ENCODE data around the gene ARPC1A. TPM values are rescaled to one million over a fixed set of nuclear protein-coding genes. Genes with fewer than 3 reads are reported as not detected.
"Not testable (repeated sequence)": the region's sequence is repeated elsewhere in the genome, so short reads cannot be mapped to it uniquely, and the experiment has no call there.

Gene ARPC1A
- total RNA-seq, 1 donor from 2014 or later: 109 TPM

GRCh38 chr7:99324559-99324958 is 1.1 kb upstream of the ARPC1A start:
- peaks cover 39% of the 10 kb centered on the region for H3K4me1 ChIP-seq
- no peak for ATAC-seq
- H3K27ac ChIP-seq: no peak overlapping the region
- no peak overlapping the region for H3K4me3 ChIP-seq
- no peak for TF ChIP-seq CTCF (IDR thresholded peaks at IDR 0.05)
- H3K36me3 ChIP-seq: no peaks in the 10 kb centered on the region
- no peak for DNase-seq
- intact Hi-C loops (cut with DNase I): no loop called here
- H3K27me3 ChIP-seq (ENCODE audit: low read depth): no peaks in the 10 kb centered on the region
- H3K9me3 ChIP-seq: no peaks in the 10 kb centered on the region

GRCh38 chr7:99325001-99325493 is 651 bp upstream of the ARPC1A start:
- no peaks in the 10 kb centered on the region for H3K9me3 ChIP-seq
- ATAC-seq: no peak

GRCh38 chr7:99326408-99326782 is 697 bp downstream of the ARPC1A start:
- ATAC-seq: no peak
- no peak for TF ChIP-seq CTCF (IDR thresholded peaks at IDR 0.05)
- peak overlapping the region; percentile 95 for H3K27ac ChIP-seq
- peaks cover 56% of the 10 kb centered on the region for H3K4me1 ChIP-seq
- DNase-seq: no peak
- peak overlapping the region; percentile 100 for H3K4me3 ChIP-seq
- H3K36me3 ChIP-seq: no peaks in the 10 kb centered on the region
- intact Hi-C loops (cut with DNase I): no loop called here
- no peaks in the 10 kb centered on the region for H3K27me3 ChIP-seq (ENCODE audit: low read depth)
- no peaks in the 10 kb centered on the region for H3K9me3 ChIP-seq

More at GRCh38 chr7:99325001-99325493, 651 bp upstream of the ARPC1A start:
- H3K27me3 ChIP-seq (ENCODE audit: low read depth): no peaks in the 10 kb centered on the region
- no peak for DNase-seq
- intact Hi-C loops (cut with DNase I): no loop called here
- peak overlapping the region; percentile 95 for H3K27ac ChIP-seq
- H3K36me3 ChIP-seq: no peaks in the 10 kb centered on the region
- H3K4me3 ChIP-seq: peak overlapping the region; percentile 100
- TF ChIP-seq CTCF (IDR thresholded peaks at IDR 0.05): no peak
- H3K4me1 ChIP-seq: peaks cover 44% of the 10 kb centered on the region

- H3K27me3 ChIP-seq (ENCODE audit: low read depth); H3K9me3 ChIP-seq; intact Hi-C loops (cut with DNase I); H3K4me3 ChIP-seq; DNase-seq: not testable (repeated sequence)
- H3K27ac ChIP-seq: peak overlapping the region; percentile 31
- H3K36me3 ChIP-seq: peaks cover 27% of the 10 kb centered on the region
- peak; percentile 14 to 30 for ATAC-seq
- peaks cover 56% of the 10 kb centered on the region for H3K4me1 ChIP-seq
Measured at GRCh38 chr7:99330314-99330961, 4.7 kb downstream of the ARPC1A start.

- Histone ChIP-seq H3K4me1 (peaks cover 56% of the 10 kb centered on the region), H3K9me3 (no peaks in the 10 kb centered on the region), H3K27ac (peak overlapping the region; percentile 31), H3K27me3 (ENCODE audit: low read depth) (no peaks in the 10 kb centered on the region), H3K4me3 (no peak overlapping the region), H3K36me3 (peaks cover 33% of the 10 kb centered on the region)
- DNase-seq: no peak
- intact Hi-C loops (cut with DNase I): no loop called here
- TF ChIP-seq CTCF (IDR thresholded peaks at IDR 0.05): no peak
- no peak for ATAC-seq
Measured at GRCh38 chr7:99331002-99331401, 5.3 kb downstream of the ARPC1A start.

- H3K4me3 ChIP-seq: no peak overlapping the region
- intact Hi-C loops (cut with DNase I): no loop called here
- DNase-seq: no peak
- peaks cover 99% of the 10 kb centered on the region for H3K36me3 ChIP-seq
- no peaks in the 10 kb centered on the region for H3K27me3 ChIP-seq (ENCODE audit: low read depth)
- no peak for ATAC-seq
- H3K27ac ChIP-seq: no peak overlapping the region
- TF ChIP-seq CTCF (IDR thresholded peaks at IDR 0.05): no peak
- peaks cover 3% of the 10 kb centered on the region for H3K4me1 ChIP-seq
- H3K9me3 ChIP-seq: no peaks in the 10 kb centered on the region
Measured at GRCh38 chr7:99339595-99339994, 13.9 kb downstream of the ARPC1A start.
